Stimulated activated CD4-positive, alpha-beta T cell treated with anti-CD3 and anti-CD28 coated beads, TNF-alpha, amount 100 ng/mL, for 4 hours (primary cell): ENCODE measurements around the gene SURF1.
"Not testable (repeated sequence)": the region's sequence is repeated elsewhere in the genome, so short reads cannot be mapped to it uniquely, and the experiment has no call there.

ENCODE experiments used
- DNase-seq, 3 experiments: peaks; one replicate each; pipeline ENCODE4 v3.0.0-alpha.2; 2020; ENCODE audit warnings: low read depth in 3 of 3

Gene SURF1

DNA sequence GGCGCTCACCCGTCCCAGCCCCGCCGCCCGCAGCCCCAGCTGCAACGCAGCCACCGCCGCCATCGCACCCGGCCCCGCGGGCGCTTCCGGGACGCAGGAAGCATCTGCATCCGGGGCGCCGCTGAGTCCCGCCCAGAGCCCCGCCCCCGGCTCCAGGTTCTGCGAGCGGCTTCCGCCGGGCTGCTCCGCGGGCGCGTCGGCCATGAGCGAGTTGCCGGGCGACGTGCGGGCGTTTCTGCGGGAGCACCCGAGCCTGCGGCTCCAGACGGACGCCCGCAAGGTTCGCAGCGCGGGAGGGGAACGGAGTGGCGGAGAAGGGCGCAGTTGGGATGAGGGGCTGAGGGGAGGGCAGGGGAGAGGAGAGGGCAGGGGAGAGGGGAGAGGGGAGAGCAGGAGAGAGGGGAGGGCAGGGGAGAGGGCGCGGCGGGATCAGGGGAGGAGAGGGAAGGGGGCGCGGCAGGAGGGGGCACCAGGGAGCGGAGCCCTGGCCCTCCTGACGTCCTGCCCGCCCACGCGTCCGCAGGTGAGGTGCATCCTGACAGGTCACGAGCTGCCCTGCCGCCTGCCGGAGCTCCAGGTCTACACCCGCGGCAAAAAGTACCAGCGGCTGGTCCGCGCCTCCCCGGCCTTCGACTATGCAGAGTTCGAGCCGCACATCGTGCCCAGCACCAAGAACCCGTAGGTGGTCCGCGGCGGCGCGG is at the start of gene SURF1, which contains the start of gene SURF2:
Gene SURF1, minus strand, starts transcription at position 97 of the 701 bp plus-strand sequence. Its CDS starts 34 bp downstream, at position 63.
Gene SURF2, plus strand, starts transcription at position 160 of the 701 bp plus-strand sequence. Its CDS starts 43 bp downstream, at position 203.
- DNase-seq, result peak; percentile 80 to 85 (median 83)

- DNase-seq, result no peak
These were observed 49.5 kb upstream of the SURF1 start for GRCh38 chr9:133405508-133406438.

GRCh38 chr9:133404454-133405002 is 48.2 kb upstream of the SURF1 start:
- no peak for DNase-seq

GRCh38 chr9:133403766-133404453 is 47.6 kb upstream of the SURF1 start:
- DNase-seq, result peak; percentile 36 to 45 (median 36)

DNA sequence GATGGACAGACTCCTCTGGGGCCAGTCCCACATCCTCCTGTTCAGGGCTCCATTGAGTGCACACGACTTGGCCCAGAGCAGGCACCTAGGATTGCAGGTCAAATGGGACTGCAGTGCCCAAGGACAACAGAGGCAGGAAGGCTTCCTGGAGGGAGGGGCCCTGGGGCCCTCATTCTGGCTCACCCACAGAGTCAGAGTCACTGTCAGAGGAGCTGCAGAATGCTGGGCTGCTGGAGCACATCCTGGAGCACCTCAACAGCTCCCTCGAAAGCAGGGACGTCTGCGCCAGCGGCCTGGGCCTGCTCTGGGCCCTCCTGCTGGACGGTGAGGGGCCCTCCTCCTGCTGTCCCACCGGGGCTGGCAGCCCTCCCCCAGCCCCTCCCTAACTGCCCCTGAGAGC is 46.4 kb upstream of the SURF1 start:
- no peak for DNase-seq

- DNase-seq, result no peak
These were observed 45.3 kb upstream of the SURF1 start for GRCh38 chr9:133401588-133401987.

GRCh38 chr9:133400292-133400691 is 44.0 kb upstream of the SURF1 start:
- DNase-seq, result no peak

DNA sequence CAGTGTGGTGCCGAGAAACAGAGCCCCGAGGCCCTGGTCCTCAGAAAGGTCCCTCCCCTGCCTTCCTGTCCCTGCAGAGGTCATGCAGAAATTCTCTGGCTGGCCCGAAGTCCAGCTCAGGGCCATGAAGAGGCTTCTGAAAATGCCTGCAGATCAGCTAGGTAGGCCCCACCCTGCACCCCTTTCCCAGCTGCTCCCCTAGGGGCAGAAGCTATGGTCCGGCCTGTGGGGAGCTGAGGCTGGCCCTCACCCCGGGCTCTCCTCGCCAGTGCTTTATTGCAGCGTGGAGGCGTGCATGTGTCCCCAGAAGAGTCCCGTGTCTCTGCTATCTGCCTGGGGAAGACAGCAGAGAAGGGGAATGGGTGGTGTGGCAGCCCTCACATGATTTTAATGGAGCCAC is 41.6 kb upstream of the SURF1 start:
- DNase-seq, result no peak

DNA sequence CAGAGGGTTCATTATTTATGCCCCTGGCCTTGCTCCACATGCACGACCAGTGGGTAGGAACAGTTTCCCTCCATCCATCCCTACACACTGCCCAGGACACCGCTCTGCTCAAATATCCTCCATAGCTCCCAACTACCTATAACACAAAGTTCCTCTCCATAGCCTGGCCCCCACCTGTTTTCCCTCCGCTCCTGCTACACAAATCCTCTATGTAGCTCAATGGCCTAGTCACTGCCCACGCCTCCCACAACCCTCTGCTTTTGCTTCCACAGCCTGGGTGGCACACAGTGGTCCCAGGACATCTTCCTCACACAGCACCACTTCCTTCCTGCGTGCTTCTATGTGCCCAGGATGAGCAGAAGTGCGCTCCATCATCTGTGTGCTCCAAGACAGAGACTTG is 41.1 kb upstream of the SURF1 start:
- DNase-seq, result no peak

- no peak for DNase-seq
These were observed 40.7 kb upstream of the SURF1 start for GRCh38 chr9:133396952-133397351.

- DNase-seq, result no peak
These were observed 38.5 kb upstream of the SURF1 start for GRCh38 chr9:133394687-133395271.

- no peak for DNase-seq
These were observed 37.1 kb upstream of the SURF1 start for GRCh38 chr9:133393399-133393798.

DNA sequence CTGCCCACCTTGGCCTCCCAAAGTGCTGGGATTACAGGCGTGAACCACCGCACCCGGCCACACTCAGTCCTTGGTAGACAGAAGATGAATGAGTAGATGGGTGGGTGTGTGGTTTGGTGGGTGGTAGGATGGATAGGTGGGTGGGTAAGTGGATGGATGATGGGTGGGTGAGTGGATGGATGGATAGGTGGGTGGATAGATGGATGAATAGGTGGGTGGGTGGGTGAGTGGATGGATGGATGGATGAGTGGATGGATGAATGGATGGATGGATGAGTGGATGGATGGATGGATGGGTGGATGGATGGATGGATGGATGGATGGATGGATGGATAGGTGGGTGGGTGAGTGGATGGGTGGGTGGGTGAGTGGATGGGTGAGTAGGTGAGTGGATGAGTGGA is 36.0 kb upstream of the SURF1 start:
- not testable (repeated sequence) for DNase-seq

- not testable (repeated sequence) for DNase-seq
These were observed 35.2 kb upstream of the SURF1 start for GRCh38 chr9:133391449-133391848.

- no peak for DNase-seq
These were observed 34.4 kb upstream of the SURF1 start for GRCh38 chr9:133390713-133391112.

DNA sequence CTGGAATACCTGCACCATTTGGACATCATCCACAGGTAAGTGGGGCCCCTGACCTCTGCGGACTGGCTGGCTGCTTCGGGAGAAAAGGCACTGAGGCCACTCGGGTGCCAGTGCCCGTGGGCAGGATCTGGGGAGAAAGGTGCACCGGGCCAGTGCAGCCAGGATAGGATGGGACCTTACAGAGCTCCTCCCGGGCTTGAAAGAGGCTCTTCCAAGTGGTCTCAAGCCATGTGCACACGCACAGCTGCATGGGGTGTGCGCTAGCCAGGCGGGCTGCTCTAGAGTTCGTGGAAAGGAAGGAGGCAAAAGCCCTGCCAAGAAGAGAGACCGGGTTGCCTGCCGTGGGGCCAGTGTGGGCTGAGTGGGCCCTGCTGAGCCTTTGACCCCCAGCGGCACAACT is 33.3 kb upstream of the SURF1 start:
- no peak for DNase-seq

DNA sequence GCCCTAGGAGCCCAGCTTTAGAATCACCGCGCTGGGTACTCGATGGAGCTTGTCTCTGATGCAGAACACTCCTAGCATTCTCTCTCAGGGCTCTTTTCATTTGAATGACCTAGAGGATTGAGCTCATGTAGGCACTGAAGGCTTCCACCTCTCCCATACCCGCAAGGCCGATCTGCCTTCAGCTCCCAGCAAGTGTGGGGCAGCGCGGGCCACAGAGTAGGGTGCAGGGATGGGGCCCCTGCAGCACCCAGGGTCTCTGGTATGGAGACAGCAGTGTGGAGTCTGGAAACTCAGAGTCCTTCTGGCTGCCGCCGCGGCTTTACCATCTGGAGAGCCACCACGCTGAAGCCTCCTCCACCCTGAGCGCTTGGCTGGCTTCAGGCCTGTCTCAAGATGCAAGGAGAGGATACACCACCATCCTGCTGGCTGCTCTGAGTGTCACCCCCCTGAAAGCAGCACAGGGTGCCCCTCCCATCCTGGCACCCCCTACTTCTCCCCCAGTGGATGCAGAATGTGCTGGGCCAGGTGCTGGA is 32.8 kb upstream of the SURF1 start:
- DNase-seq, result no peak

- no peak for DNase-seq
These were observed 31.4 kb upstream of the SURF1 start for GRCh38 chr9:133387680-133388079.

DNA sequence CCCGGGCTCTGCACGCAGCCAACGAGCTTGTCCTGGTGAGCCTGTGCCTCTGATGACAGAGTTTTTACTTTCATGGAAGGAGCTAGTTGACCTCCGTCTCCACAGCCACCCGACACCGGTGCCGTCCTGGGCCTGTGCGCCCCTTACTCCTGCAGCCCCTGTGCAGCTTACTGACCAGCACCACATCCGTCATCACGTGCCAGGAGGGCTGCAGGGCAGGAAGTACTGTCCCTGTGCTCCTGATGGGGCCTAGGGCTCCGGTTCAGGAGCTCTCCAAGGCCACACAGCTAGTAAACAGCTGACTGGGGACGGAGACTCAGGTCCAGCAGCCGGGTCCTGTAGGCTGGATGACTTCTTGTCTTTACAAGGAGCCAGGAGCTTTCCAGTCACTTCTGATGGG is 30.1 kb upstream of the SURF1 start:
- no peak for DNase-seq

DNA sequence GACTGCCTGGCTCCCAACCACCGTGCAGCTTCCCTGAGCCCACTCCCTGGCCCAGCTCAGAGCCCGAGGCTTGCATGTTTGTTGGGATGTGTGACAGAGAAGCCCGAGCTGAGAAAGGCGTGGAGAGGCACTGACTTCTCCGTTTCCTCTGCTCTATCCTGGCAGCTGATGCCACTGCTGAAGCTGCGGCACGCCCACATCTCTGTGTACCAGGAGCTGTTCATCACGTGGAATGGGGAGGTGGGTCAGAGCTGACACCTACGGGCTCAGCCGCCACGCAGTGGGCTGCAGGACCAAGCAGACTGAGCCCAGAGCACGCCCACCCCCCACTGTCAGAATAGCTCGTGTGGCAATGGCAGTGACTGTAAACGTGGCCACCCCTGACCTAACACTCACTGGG is 29.2 kb upstream of the SURF1 start:
- no peak for DNase-seq

DNA sequence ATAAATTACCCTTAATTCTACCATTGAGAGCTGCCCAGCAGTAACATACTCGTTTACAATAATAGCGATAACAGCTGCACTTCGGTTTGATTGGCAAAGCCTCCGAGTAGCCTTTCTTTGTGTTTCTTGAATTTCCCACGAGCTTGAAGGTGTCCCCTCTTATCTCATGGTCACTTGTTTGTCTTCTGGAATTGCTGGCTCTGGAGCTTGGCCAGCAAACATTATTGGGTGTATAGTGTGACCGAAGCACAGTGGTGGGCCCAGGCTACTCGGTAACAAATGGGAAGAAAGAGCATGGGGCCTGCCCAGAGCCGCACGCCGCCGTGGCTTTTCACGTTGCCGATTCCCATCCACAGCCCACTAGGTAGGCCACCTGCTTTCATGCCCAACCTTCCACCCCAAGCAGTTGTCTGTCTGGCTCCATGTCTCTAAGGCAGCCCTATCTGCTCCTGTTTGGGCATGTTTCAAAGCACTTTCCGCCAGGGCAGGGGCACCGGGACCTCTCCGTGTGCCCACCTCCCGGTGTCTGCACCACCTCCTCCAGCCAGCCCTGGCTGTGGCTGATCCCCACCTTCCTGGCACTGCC is 28.5 kb upstream of the SURF1 start:
- no peak for DNase-seq
